ENCODE results near the gene PRRG1. TPM values are rescaled to one million over a fixed set of nuclear protein-coding genes. Genes with fewer than 3 reads are reported as not detected.

PRRG1 gene
- total and polyA plus RNA-seq, 2 of the 13 experiments (the other 11 are each of a cell fraction or from before 2014, with no cell fraction given), result 5.0 to 11.0 TPM

GRCh38 chrX:37353646-37354045 is 4.5 kb downstream of the PRRG1 start:
- no TSS peak for BruUV-seq (replicated peaks)
- Histone ChIP-seq H3K4me3 (replicated peaks in 1 of 3; ENCODE audit: insufficient read depth in 1 of 3, low read depth in 2 of 3, low read length in 3 of 3) (no peak overlapping the region), H4K20me1 (ENCODE audit: insufficient read depth, low read length) (0 out of 2 replicates have a peak, but pooled peaks cover 2% of the 10 kb centered on the region), H3K79me2 (ENCODE audit: insufficient read depth, low read length) (peaks cover 53% of the 10 kb centered on the region), H3K9ac (ENCODE audit: insufficient read depth, low read depth, low read length) (no peak overlapping the region), H3K36me3 (replicated peaks in 1 of 2; ENCODE audit: control insufficient read depth in 1 of 2, insufficient read depth in 2 of 2, low read length in 2 of 2) (no peaks in the 10 kb centered on the region), H3K9me3 (ENCODE audit: low read length) (no peaks in the 10 kb centered on the region), H3K27me3 (ENCODE audit: control insufficient read depth in 1 of 2, insufficient read depth in 2 of 2, low read length in 2 of 2) (no peaks in the 10 kb centered on the region), H2AFZ (ENCODE audit: low read length) (no peak overlapping the region), H3K4me2 (ENCODE audit: low read depth, low read length) (no peak overlapping the region), H3K27ac (ENCODE audit: extremely low read length, insufficient read depth, low read length) (no peak overlapping the region), H3K4me1 (ENCODE audit: insufficient read depth, low read length) (no peaks in the 10 kb centered on the region)
- POLR2A ChIA-PET, result no interaction called here
- WGBS (ENCODE audit: low lambda C conversion rate), result 100% methylated on average over 2 of the region's 2 CpGs
- FAIRE-seq (no peak), DNase-seq (ENCODE audit: low spot score) (no peak), ATAC-seq (no peak)
- in situ Hi-C loops (cut with HindIII; ENCODE audit: extremely low pct_ligation_motif_present, low pct_unique_long_range_greater_than_20kb), result no loop called here
- CTCF ChIA-PET (ENCODE audit: low intra/inter-chr PET ratio, low total read pairs), result no interaction called here
- intact Hi-C loops (cut with micrococcal nuclease; ENCODE audit: unreplicated experiment), result no loop called here
- no peak for TF ChIP-seq DZIP1 (CRISPR knock-in tag; IDR thresholded peaks at IDR 0.05)
- TF ChIP-seq ZNF605 (CRISPR knock-in tag; IDR thresholded peaks at IDR 0.05), result no peak
- no peak for TF ChIP-seq ARID3A (IDR thresholded peaks at IDR 0.05; ENCODE audit: low read depth, low read length)
- TF ChIP-seq ZSCAN30 (CRISPR knock-in tag; IDR thresholded peaks at IDR 0.05), result no peak
- no peak for TF ChIP-seq E2F2 (CRISPR knock-in tag; IDR thresholded peaks at IDR 0.05; ENCODE audit: borderline replicate concordance)
- no peak for TF ChIP-seq HHEX (CRISPR knock-in tag; IDR thresholded peaks at IDR 0.05)
- TF ChIP-seq SNAPC5 (CRISPR knock-in tag; IDR thresholded peaks at IDR 0.05; ENCODE audit: borderline replicate concordance), result no peak
- TF ChIP-seq REXO4 (CRISPR knock-in tag; IDR thresholded peaks at IDR 0.05; ENCODE audit: borderline replicate concordance), result no peak
- no peak for TF ChIP-seq ZXDC (CRISPR knock-in tag; IDR thresholded peaks at IDR 0.05)

Measured in HepG2 (cell line).